GM12878 (cell line): ENCODE measurements around the gene RBMS1. TPM values are rescaled to one million over a fixed set of nuclear protein-coding genes. Genes with fewer than 3 reads are reported as not detected.

Experiments
- ATAC-seq: fragments of 200-7000 bp; cut with Tn5 transposase; 3 replicates; pipeline ENCODE4 v1.9.1; 2020; ENCODE audit warnings: mild to moderate bottlenecking, moderate library complexity
- BruUV-seq: library from RNA; stranded (reverse); fragments of 400-500 nt; replicated peaks from 2 replicates; lab custom pipeline; 2021; lab: Mats Ljungman, UMichigan
- CTCF ChIA-PET: fragments of 300-600 bp; sonication (Branson Sonifier 250); formaldehyde crosslinking; extraction: SDS; loops from one replicate; lab custom pipeline; 2021; ENCODE audit warnings: inconsistent platforms; lab: Yijun Ruan, JAX
- POLR2A ChIA-PET: fragments of 350-600 bp; formaldehyde crosslinking; extraction: SDS; loops from one replicate; lab custom pipeline; 2021; ENCODE audit warnings: inconsistent platforms; lab: Charles Lee
- RAD21 ChIA-PET: fragments of 300-600 bp; sonication (Branson Sonifier 250); formaldehyde crosslinking; loops from one replicate; lab custom pipeline; 2023; ENCODE audit warnings: antibody characterized with exemption; ENCODE audit not compliant: unreplicated experiment; lab: Charles Lee
- SMC1A ChIA-PET: fragments of 300-600 bp; sonication (Branson Sonifier 250); formaldehyde crosslinking; loops from one replicate; lab custom pipeline; 2023; ENCODE audit not compliant: unreplicated experiment, uncharacterized antibody; lab: Charles Lee
- DNase-seq: peaks from one replicate; pipeline ENCODE4 v3.0.0-alpha.2; 2011; ENCODE audit warnings: low read depth, low spot score
- FAIRE-seq: peaks from 3 replicates; lab custom pipeline; 2011; peaks lifted over from hg19 to GRCh38; lab: Jason Lieb, UNC
- H2AFZ ChIP-seq: 2 replicates; pipeline ENCODE4 v1.6.0; 2011; ENCODE audit warnings: low read depth, low read length, control low read depth; ENCODE audit not compliant: control insufficient read depth
- H3K27ac ChIP-seq: 2 replicates; pipeline ENCODE4 v1.5.1; 2011; ENCODE audit warnings: control low read depth; ENCODE audit not compliant: control insufficient read depth, insufficient read depth
- H3K27me3 ChIP-seq, 2 experiments: replicated peaks in 1 of 2; 2 replicates each; pipeline versions ENCODE4 v1.6.0 to v1.6.1; 2011; ENCODE audit warnings: low read length in 1 of 2; ENCODE audit not compliant: control insufficient read depth in 2 of 2, insufficient read depth in 2 of 2
- H3K36me3 ChIP-seq, 2 experiments: 2 replicates each; pipeline ENCODE4 v1.5.1; 2011; ENCODE audit warnings: low read length in 1 of 2; ENCODE audit not compliant: control insufficient read depth in 2 of 2, insufficient read depth in 2 of 2
- H3K4me1 ChIP-seq: 2 replicates; pipeline ENCODE4 v1.6.1; 2011; ENCODE audit warnings: mild to moderate bottlenecking, low read length, moderate library complexity, mixed read lengths; ENCODE audit not compliant: control insufficient read depth, insufficient read depth
- H3K4me2 ChIP-seq: 2 replicates; pipeline ENCODE4 v1.6.0; 2011; ENCODE audit warnings: control low read depth; ENCODE audit not compliant: control insufficient read depth, insufficient read depth
- H3K4me3 ChIP-seq: fragments of 200-600 bp; sonication (generic); 2 replicates; pipeline ENCODE4 v1.5.1; 2016
- H3K79me2 ChIP-seq: 2 replicates; pipeline ENCODE4 v1.6.0; 2011; ENCODE audit warnings: low read length; ENCODE audit not compliant: control insufficient read depth, insufficient read depth
- H3K9ac ChIP-seq: 2 replicates; pipeline ENCODE4 v1.8.0; 2011; ENCODE audit warnings: low read length, control low read depth, mixed read lengths; ENCODE audit not compliant: control insufficient read depth, insufficient read depth
- H3K9me3 ChIP-seq: replicated peaks from 3 replicates; pipeline ENCODE4 v1.5.1; 2011; ENCODE audit warnings: mild to moderate bottlenecking, low read length; ENCODE audit not compliant: control insufficient read depth, insufficient read depth
- H4K20me1 ChIP-seq: 2 replicates; pipeline ENCODE4 v1.6.0; 2011; ENCODE audit not compliant: control insufficient read depth, insufficient read depth
- CHD2 ChIP-seq: IDR thresholded peaks from 2 replicates; pipeline ENCODE4 v1.6.1; 2011; ENCODE audit warnings: low read depth, low read length, improper control_type of control experiment, borderline replicate concordance
- DPF2 ChIP-seq: fragments of 450-650 bp; IDR thresholded peaks from 2 replicates; pipeline ENCODE4 v1.6.1; 2017; ENCODE audit warnings: mild to moderate bottlenecking
- E4F1 ChIP-seq: fragments of 450-650 bp; IDR thresholded peaks from 2 replicates; pipeline ENCODE4 v1.6.1; 2018; ENCODE audit warnings: borderline replicate concordance, mild to moderate bottlenecking; ENCODE audit not compliant: partially characterized antibody
- IRF5 ChIP-seq: fragments of 450-650 bp; IDR thresholded peaks from 2 replicates; pipeline ENCODE4 v1.6.1; 2017; ENCODE audit warnings: borderline replicate concordance
- LARP7 ChIP-seq: fragments of 450-650 bp; IDR thresholded peaks from 2 replicates; pipeline ENCODE4 v1.6.1; 2017; ENCODE audit warnings: mild to moderate bottlenecking
- NRF1 ChIP-seq: conservative IDR thresholded peaks from 2 replicates; pipeline ENCODE4 v1.6.1; 2011; ENCODE audit warnings: mild to moderate bottlenecking, low read depth, low read length, improper control_type of control experiment
- POLR2AphosphoS2 ChIP-seq: IDR thresholded peaks from 2 replicates; pipeline ENCODE4 v1.6.1; 2011; ENCODE audit warnings: low read depth, mild to moderate bottlenecking, low read length, improper control_type of control experiment, moderate library complexity
- RAD51 ChIP-seq: fragments of 450-650 bp; IDR thresholded peaks from 2 replicates; pipeline ENCODE4 v1.6.1; 2016; ENCODE audit warnings: moderate library complexity, mild to moderate bottlenecking, inconsistent platforms
- RUNX3 ChIP-seq: IDR thresholded peaks from 2 replicates; pipeline ENCODE4 v1.6.1; 2012; ENCODE audit warnings: low read length, inconsistent platforms
- SREBF2 ChIP-seq: IDR thresholded peaks from 2 replicates; pipeline ENCODE4 v1.6.1; 2012; ENCODE audit warnings: mild to moderate bottlenecking, low read length
- TAF1 ChIP-seq: IDR thresholded peaks from 2 replicates; pipeline ENCODE4 v1.6.1; 2011; ENCODE audit warnings: mild to moderate bottlenecking, low read depth, low read length, borderline replicate concordance
- ZNF217 ChIP-seq: fragments of 450-650 bp; IDR thresholded peaks from 2 replicates; pipeline ENCODE4 v1.6.1; 2017; ENCODE audit warnings: antibody characterized with exemption, mild to moderate bottlenecking
- WGBS: methylation state at CpG from one replicate; pipeline ENCODE4 v1.1.6; 2016; ENCODE audit warnings: low lambda C conversion rate; ENCODE audit not compliant: insufficient replicate concordance, insufficient coverage; ENCODE audit errors: missing lambda C conversion rate; 5-methylcytosine and 5-hydroxymethylcytosine counted together
- in situ Hi-C: fragments of 300-500 bp; cut with MboI; formaldehyde crosslinking; loops from 9 replicates; pipeline ENCODE4 v1.14.3; 2018; ENCODE audit warnings: mixed read lengths
- intact Hi-C: fragments of 100-400 bp; cut with micrococcal nuclease; formaldehyde crosslinking; loops from one replicate; pipeline ENCODE4 v1.14.2; 2022; ENCODE audit not compliant: unreplicated experiment
- polyA plus RNA-seq, 11 experiments: library from polyadenylated mRNA; depleted of rRNA in 4 of 11; unstranded in 6 of 11; stranded (reverse) in 5 of 11; fragments of >200 nt; fragmentation: Nextera tagmentation in 4 of 11; fragmentation: Illumina TruSeq in 1 of 11; extraction: Ambion mirVana in 4 of 11; extraction: Trizol in 1 of 11; gene quantifications; 1 replicate in 1 of 11; 2 replicates in 10 of 11; pipeline versions ENCODE4 v1.2.1 to v1.2.3, GENCODE V29; 2011 to 2016; ENCODE audit warnings: inconsistent platforms in 2 of 11, missing spikeins in 2 of 11, low read depth in 1 of 11
- total RNA-seq, 4 experiments: library from RNA; depleted of rRNA in 3 of 4; stranded (reverse); fragments of >200 nt in 3 of 4; fragmentation: Illumina TruSeq in 1 of 4; extraction: Trizol in 1 of 4; gene quantifications; 2 replicates each; pipeline versions ENCODE4 v1.2.1 to v1.2.3, GENCODE V29; 2013 to 2021

RBMS1 gene
- total and polyA plus RNA-seq, 10 of the 15 experiments (the other 5 are each of a cell fraction or from before 2014, with no cell fraction given), result 0.04 to 0.31 (median 0.17) TPM; not detected in 1

DNA sequence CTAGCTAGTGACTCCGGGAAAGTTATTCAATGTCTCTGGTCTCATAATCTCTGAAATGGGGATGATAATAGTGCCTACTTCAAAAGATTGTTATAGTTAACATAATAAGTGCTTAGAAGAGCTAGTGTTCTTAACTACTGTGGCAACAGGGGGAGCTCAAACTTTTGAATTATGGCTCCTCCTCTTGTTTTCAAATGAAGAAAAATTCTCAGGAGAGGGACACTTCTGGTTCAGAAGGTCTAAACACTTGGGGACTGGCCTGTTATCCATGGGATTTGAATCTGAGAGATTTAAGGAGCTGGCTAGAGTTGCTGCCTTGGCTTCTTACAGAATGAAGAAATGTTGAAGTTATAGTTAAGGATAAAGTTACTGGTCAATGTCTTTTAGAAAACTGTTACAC is 201.4 kb downstream of the RBMS1 start:
- ChIA-PET CTCF (interaction anchor here (0.9 to 3.7 kb wide), 2 partner anchors 32 to 182 kb away, joined by 4 to 9 read pairs; no protein-coding TSS in a partner anchor), RAD21 (no interaction called here), POLR2A (no interaction called here), SMC1A (interaction anchor here (0.9 to 1.6 kb wide), 3 partner anchors 21 to 759 kb away, joined by 3 read pairs; no protein-coding TSS in a partner anchor)
- in situ Hi-C loops (no loop called here), intact Hi-C loops (no loop called here)
- H4K20me1 ChIP-seq, result no peaks in the 10 kb centered on the region
- no peak for TF ChIP-seq IRF5
- BruUV-seq, result no TSS peak
- no peak overlapping the region for H3K9ac ChIP-seq
- H3K79me2 ChIP-seq, result no peaks in the 10 kb centered on the region
- no peaks in the 10 kb centered on the region for H3K36me3 ChIP-seq
- ATAC-seq (no peak), FAIRE-seq (no peak), DNase-seq (no peak)
- H3K27ac ChIP-seq, result no peak overlapping the region
- H3K27me3 ChIP-seq, result no peaks in the 10 kb centered on the region; a peak in 1 of 4 replicates
- no peaks in the 10 kb centered on the region for H3K9me3 ChIP-seq
- no peaks in the 10 kb centered on the region for H3K4me1 ChIP-seq
- H3K4me2 ChIP-seq, result no peak overlapping the region
- no peak overlapping the region for H3K4me3 ChIP-seq
- 43% methylated on average over 1 of the region's 1 CpG for WGBS
- H2AFZ ChIP-seq, result no peak overlapping the region

DNA sequence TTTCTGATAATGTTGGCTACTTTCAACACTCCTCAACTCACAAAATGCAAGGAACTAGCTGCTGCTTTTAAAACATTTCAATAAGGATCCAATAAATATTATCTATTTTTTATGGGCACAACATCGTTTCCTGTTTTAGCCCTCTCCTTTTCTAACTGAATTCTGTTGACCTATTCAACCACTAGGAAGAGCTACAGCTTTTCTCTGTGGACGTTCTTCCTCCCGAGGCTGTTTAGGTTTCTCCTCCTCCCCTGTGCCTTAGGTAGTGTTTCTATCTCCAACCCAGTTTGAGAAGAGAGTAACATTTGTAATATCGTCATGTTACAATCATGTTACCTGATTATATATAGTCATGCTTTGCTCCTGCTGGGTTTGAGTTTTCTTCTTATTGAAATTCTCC is 202.2 kb downstream of the RBMS1 start:
- in situ Hi-C loops, result no loop called here
- POLR2A ChIA-PET, result no interaction called here
- Histone ChIP-seq H3K4me2 (no peak overlapping the region), H2AFZ (no peak overlapping the region), H4K20me1 (no peaks in the 10 kb centered on the region), H3K79me2 (no peaks in the 10 kb centered on the region), H3K27ac (no peak overlapping the region), H3K36me3 (no peaks in the 10 kb centered on the region), H3K9ac (no peak overlapping the region), H3K4me3 (no peak overlapping the region), H3K27me3 (no peaks in the 10 kb centered on the region; a peak in 1 of 4 replicates), H3K9me3 (no peaks in the 10 kb centered on the region), H3K4me1 (no peaks in the 10 kb centered on the region)
- ATAC-seq (no peak), DNase-seq (no peak), FAIRE-seq (no peak)
- RAD21 ChIA-PET, result interaction anchor here (1.1 kb wide), 1 partner anchor 181 kb away, joined by 5 read pairs; no protein-coding TSS in a partner anchor
- BruUV-seq, result no TSS peak
- SMC1A ChIA-PET, result interaction anchor here (1.3 to 2.6 kb wide), 4 partner anchors 9 to 18 kb away, joined by 3 to 5 read pairs (median 4); no protein-coding TSS in a partner anchor
- intact Hi-C loops, result no loop called here
- CTCF ChIA-PET, result interaction anchor here (1.2 to 3.7 kb wide), 2 partner anchors 22 to 181 kb away, joined by 3 to 9 read pairs; no protein-coding TSS in a partner anchor
- 28% methylated on average over 4 of the region's 4 CpGs for WGBS
- TF ChIP-seq LARP7, result no peak
- TF ChIP-seq ZNF217, result no peak
- no peak for TF ChIP-seq RUNX3
- TF ChIP-seq DPF2, result no peak
- TF ChIP-seq CHD2, result no peak
- no peak for TF ChIP-seq RAD51
- TF ChIP-seq POLR2AphosphoS2, result no peak
- TF ChIP-seq TAF1, result no peak
- TF ChIP-seq NRF1, result no peak
- TF ChIP-seq SREBF2, result no peak
- TF ChIP-seq E4F1, result no peak
